ENCODE results near the gene LINC01488.
A peak's percentile ranks its signal among the peaks of the same experiment; 100 is the strongest.

The LINC01488 gene

DNA sequence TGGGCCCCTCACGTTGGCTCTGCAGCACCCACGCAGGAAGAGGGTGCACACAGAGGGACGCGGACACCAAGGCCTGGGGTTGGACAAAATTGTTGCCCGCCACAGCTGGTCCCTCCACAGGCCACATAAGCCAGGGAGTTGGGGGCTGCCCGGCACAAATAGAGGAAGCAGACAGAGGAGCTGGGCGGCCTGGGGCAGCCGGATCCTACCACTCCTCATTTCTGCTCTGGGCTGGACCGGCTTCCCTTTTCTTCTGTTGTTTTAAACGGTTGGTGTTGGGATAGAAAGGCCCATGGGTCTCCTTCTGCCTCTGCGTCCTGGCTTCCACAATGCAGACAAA, 36.4 kb upstream of the LINC01488 start:
- no peak for DNase-seq (ENCODE audit: low read depth)

DNA sequence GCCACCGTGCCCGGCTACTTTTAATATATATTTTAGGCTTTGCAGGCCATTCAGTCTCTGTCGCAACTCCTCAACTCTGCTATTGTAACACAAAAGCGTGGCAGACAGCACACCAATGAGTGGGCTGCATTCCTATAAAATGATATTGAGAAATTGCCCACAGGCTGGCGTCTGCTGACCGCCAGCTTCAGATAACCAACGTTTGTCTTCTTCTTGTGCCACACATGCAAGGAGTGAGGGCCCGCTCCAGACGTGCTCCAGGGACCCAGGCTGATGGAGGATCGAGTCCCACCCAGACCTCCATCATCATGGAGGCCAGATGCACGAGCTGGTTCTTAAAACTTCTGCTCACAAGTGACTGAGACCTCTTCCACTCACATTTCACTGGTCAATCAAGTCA, 35.4 kb upstream of the LINC01488 start:
- DNase-seq (ENCODE audit: low read depth): no peak

DNA sequence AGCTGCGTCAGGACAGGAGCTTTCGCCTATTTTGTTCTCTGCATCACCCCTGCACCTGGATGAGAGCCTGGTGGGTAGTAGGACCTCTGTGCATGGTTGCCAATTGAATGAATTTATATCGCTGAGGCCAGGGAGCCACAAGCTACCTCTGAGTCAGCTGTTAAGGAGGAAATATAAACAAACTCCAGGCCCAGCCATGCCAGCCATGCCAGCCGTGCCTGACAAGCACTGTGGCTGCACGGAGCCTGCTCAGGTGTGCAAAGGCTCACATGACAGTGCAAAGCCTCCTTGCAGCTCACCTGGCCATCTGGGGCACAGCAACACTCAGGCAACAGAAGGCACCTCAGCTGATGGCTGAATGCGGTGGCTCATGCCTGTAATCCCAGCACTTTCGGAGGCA, 33.7 kb upstream of the LINC01488 start:
- DNase-seq (ENCODE audit: low read depth): no peak

DNA sequence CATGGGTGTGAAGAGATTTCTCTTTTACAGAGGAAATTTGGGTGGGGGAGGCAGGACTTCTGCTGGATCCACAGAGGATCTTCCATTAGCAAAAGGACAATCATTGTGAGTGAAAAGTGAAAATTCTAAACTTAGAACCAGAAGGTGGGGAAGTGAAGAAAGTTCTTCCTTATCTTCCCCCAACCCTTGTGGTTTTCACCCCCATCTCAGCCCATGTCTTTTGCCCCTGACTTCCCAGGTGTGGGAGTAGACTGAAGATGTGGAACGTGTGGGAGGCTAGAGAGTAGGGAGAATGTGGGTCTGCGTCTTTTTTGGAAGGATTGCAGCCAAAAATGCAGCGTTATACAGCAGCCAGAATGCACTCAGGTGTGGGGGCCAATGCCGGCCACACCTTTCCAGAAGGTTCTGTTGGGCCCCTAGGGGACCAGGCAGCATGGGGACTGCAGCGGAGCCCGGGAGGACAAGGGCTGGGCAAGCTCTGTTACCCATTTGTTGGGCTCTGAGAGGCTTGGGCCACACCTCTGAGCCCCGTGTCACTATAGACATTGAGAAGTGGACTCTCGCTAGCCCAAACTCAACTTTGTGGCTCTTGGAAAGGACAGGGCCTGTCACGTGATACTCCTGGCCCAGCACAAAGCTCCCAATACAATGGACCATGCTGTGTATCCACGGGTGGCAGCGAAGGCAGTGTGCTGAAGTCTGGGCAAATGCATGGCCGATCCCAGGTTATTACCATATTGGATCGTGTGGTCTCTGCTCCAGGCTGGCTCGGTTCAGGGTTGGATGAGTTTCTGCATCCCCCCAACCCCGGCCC, 32.8 kb upstream of the LINC01488 start:
- no peak for DNase-seq (ENCODE audit: low read depth)

DNA sequence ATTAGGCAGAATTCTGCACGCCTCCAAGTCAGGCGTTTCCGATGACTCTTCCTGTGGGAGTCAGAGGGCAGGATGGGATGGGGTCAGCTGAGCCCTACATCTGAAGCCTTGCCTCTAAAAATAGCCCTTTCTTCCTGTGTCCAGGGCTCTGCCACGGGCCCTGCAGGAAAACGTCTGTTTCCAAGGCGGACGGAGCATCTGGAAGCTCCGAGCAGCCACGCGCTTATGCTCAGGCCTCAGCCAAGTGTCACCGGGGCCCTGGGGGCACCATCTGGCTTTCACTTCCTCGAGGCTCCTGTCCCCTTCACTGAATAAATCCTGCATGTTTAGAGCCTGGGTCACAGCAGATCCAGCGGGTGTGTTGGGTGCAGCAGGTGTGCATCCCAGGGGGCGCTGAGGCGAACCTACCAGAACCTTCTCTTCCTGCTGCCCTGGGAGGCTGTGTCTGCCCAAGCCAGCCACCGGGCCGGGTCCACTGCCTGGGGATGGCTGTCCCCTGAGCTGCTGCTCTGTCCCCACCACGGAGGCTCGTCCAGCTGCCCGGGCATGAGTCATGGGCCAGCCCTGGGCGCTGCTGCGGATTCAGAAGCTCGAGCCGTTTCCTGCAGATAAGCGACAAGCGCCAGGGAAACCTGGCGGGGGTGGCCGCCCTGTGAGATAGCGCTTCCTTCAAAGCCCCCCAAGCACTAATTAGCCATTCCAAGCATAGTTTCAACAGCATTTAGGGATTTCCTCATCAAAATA, 32.0 kb upstream of the LINC01488 start:
- DNase-seq (ENCODE audit: low read depth): no peak

DNA sequence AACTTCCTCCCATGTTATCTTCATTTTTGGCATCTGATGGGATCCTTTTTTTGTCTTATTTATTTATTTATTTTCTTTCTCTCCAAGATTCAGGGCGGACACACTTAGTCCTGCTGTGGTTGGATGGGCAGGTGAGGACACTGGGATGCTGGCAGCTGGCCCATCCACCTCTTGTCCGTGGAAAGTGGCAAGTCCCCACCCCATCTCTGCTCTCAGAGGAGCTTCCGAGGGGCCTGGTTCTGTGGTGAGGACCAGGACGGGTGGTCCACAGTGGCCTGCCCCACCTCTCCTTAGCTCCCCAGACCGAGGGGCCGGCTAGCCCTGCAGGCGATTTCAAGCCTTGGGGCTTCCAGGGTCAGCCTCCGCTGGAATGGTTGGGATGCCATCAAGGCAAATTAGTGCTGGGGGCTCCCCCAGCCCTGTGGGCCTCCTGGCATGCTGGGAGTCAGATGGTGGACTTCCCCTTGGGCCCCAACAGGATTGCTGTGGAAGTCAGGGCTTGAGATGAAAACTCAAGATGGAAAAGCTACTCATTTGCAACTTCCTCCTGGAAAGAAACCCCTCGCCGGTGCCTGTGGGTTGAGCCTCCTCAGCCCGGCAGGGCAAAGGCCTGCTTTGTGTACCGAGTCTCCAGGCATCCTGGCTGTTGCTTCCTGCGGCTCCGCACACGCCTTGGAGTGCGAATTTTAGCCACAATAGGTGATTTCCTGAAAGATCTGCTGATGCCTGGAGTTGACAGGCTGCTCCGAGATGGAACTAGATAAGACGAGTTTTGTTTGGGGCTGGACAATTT, 31.2 kb upstream of the LINC01488 start:
- DNase-seq (ENCODE audit: low read depth): no peak

DNA sequence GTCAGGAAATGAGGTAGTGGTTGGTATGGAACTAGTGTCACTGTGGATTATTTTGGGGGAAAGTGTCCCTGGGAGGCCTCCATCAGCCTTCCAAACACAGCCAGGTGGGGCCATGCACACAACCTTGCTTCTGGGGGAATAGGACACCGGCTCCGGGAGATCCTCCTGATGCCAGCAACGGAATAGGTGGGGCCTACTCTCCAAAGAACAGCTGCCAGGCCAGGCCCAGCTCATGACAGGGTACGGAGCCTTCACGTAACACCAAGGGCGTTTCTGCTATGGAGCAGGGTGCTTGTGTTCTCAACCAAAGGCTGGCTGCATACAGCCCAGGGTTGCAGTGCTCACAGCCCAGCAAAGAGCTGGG, 30.6 kb upstream of the LINC01488 start:
- no peak for DNase-seq (ENCODE audit: low read depth)

DNA sequence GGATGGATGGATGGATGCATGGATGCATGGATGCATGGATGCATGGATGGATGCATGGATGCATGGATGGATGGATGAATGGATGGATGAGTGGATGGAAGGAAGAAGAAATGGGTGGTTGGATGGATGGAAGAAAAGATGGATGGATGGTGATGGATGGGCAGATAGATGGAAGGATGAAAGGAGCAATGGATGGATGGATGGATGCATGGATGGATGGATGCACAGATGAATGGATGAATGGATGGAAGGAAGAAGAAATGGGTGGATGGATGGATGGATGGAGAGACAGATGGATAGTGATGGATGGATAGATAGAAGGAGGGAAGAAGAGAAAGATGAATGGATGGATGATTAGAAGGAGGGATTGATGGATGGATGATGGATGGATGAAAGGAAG, 30.2 kb upstream of the LINC01488 start:
- DNase-seq (ENCODE audit: low read depth): no peak

DNA sequence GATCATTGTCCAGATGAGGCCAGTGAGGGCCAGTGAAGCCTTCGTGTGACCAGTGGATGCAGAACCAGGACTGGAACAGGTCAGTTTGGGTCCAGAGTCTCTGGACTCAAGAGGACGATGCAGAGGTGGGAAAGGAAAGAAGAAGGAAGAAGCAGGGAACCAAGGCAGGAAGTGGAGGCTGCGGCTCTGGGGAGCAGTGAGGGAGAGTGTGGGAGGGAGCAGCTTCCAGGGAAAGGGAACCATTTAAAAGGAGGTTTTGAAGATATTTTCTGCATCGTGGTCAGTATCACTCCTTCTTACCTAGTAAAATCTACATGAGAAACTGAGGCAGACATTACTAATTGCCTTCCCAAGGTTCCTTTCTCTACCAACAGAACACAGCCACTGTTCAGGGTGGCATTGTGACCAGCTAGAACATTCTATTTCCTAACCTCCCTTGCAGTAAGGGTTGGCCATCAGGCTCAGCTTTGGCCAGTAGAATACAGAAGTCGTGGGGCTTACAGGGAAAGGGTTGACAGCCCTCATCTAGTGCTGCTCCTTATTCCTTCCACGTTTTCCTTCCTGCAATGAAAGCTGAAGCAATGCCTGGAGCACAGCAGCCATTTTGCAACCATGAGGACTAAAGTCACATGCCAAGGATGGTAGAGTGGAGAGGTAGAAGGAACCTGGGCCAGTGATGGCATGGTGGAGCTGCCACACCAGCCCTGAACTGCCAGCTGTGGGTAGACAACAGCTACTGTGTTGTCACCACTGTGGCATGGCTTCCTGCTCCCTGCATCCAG, 29.1 kb upstream of the LINC01488 start:
- DNase-seq (ENCODE audit: low read depth): no peak

DNA sequence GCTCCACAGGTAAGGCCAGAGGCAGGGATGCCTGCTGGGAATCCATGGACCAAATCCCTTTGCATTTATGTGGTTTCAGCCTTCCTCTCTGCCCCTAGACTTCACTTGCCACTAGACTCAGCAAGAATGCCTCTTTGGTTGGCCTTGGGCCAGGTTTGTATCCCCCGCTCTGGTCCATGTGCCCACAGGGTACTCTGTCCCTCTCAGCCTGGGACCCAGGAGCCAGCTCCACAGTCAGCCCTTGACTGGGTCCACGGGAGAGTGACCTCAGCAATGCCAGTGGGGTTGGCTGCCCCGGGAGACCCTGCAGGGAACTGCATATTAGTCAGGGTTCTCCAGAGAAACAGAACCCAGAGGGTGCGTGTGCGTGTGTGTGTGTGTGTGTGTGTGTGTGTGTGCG, 28.3 kb upstream of the LINC01488 start:
- no peak for DNase-seq (ENCODE audit: low read depth)

DNA sequence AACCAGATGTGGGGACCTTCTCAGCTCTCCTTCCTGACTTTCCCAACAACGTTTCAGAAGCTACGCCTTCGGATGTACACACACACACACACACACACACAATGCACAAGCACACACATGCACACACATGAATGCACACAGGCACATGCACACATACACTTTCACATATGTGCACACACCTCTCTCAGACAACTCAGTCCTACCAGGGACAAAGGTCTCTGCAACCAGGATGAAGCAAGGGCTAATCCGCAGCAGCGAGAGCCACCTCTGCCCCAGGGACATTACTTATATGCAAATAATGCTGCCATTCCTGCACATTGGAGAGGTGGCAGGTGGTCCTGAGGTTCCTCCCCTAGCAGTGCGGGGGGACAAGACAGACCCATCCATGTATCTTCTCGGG, 27.4 kb upstream of the LINC01488 start:
- no peak for DNase-seq (ENCODE audit: low read depth)

DNA sequence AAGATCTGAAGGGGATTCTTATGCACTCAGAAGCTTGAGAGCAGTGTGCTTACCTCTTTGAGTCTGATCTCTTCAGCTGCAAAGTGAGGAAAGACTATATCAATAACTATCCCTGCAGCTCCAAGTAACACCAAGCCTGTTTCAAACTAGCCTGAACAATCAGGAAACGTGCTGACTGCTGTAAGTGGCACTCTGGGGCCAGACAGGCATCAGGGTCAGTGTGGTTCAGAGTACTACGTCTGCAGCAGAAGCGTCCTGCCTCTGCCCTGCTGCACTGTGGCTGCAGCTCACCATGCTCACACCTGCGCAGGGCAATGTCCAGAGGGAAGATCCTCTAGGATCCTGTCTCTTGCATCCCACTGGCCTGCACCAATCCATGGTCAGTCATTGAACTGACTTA, 25.5 kb upstream of the LINC01488 start:
- DNase-seq (ENCODE audit: low read depth): no peak

DNA sequence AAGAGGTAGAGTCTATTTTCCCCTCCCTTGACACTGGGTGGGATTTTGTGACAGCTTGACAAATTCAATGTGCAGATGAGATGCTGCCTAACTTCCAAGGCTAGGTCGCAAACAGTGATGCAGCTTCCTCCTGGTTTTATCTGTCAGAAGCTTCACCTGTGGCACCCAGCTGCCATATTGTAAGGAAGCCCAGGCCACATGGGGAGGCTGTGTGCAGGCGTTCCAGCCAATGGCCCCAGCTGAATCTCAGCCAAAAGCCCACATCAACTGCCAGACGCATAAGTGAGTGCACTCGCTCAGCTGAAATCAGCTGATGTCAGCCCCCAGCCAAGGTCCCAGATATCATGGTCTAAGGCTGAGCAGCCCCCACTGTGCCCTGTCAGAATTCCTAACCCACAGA, 24.8 kb upstream of the LINC01488 start:
- no peak for DNase-seq (ENCODE audit: low read depth)

DNA sequence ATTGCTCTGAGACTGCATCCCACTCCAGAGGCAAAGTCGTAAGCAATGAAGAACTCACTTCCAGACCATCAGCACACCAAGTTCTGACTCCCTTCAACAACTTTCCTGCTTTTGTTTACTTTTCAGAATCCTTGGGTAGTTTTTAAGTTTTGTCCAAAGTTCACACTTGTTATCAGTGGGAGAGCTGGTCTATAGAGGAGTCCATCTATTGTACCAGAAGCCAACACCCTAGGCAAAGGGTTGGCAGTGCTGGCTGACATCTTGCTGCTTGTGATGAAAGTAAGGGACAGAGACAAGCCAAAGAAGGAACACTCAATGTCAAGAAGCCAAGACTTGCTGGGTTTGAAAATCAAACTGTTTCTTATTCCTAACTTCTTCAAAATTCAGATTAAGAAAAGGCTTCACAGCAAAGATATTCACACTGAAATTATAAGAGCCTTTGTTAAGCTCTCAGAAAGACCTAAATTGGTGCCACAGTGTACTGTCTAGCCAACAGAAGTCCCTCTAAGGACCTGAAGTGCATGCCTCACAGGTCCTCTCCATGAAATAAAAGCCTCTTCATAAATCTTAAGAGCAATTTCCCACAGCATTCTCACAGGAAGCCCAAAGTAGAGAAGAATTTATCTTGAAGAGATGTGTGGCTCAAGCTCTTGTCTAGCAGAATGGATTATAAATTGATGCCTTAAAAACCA, 21.5 kb upstream of the LINC01488 start:
- no peak for DNase-seq (ENCODE audit: low read depth)

DNA sequence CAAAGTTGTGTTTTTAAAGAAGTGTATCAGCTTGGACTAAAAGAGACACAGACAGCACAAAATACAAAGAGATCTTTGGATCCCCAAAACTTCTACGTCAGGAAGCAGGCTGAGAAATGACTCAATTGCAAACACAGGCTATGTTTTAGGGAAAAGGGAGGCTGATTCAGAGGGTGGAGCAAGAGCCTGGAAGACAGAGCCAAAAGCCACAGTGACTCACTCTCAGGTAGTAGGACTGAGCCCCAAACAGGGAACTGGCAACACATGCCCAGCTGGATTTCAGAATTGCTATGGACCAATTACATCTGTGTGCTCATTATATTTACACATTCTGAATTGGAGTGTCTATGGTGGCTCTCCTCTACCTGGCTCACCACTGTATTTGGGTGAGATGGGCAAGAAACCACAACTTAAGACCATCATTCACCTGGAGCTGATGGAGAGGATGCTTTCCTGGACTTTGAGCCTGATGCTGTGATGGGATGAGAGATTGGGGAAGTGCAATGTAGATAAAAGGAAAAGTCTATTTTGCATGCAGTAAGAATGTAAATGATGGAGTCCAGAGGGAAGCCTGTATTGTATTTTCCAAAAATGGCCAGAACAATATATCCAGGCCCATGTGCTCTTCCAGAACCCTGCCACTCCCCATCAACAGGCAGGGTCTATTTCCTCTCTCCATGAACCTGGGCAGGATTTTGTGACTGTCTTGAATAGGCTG, 20.8 kb upstream of the LINC01488 start:
- peak; percentile 9 for DNase-seq (ENCODE audit: low read depth)

DNA sequence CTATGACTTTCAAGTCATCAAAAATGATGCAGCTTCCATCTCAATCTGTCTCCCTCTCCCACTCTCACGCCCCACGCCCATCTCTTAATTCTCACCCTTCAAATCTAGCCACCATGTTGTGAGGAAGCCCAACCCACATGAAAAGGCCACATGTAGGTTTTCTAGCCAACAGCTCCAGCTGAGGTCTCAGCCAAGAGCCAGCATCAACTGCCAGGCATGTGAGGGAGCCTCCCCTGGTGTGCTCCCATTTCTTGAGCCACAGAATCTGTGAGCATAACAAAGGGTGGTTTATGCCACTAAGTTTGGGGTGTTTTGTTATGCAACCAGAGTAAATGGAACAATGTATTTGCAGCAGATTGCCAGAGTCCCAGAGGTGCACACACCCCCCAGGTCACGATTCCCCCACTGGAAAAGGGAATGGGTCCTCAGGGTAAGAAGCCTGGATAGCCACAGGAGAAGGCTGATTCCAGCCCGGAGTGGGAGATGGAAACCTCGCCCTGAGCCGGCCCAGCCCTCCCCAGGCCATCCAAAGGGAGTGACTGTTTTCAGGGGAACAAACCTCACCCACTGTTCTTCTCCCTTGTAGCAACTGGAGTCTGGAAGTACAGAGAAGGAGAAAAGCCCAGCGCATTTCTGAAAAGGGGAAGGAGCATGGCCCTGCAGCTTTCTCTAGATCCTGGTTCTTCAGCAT, 20.0 kb upstream of the LINC01488 start:
- DNase-seq (ENCODE audit: low read depth): no peak

DNA sequence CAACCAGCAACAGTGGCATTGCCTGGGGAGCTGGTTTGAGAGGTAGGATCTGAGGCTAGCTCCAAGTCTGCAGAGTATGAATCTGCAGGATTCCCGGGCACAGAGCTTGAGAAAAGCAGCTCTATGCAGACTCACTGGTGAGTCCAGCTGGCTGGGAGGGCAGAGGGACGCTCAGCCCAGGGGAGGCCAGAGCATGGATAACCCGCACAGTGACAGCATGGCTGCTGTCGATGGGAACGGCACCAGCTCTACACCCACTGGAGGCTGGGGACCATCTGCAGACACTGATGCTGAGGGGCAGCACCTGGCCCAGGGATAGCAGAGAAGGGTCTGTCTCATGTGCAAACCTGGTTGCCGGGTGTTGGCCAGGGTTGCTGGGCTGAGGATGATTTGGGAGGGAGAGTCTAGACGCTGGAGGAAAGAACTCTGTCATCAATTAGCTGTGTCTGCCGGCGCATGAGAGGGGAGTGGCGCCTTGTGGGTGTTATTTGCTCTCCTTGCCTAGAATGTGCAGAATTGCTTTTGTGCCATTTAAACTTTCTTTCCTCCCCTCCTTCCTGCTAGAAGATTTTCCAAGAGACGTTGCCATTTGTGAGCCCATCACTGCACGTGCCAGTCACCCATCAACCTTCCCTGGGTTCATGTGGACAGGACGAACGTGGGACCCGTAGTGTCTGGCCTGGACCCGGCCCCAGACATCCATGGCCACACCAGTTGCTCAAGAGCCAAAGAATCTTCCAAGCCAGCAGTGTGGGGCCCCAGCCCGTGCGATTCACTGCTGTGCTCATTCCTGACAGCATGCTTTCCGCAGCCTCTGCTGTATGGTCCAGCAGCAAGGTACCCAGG, 19.1 kb upstream of the LINC01488 start:
- DNase-seq (ENCODE audit: low read depth): no peak

DNA sequence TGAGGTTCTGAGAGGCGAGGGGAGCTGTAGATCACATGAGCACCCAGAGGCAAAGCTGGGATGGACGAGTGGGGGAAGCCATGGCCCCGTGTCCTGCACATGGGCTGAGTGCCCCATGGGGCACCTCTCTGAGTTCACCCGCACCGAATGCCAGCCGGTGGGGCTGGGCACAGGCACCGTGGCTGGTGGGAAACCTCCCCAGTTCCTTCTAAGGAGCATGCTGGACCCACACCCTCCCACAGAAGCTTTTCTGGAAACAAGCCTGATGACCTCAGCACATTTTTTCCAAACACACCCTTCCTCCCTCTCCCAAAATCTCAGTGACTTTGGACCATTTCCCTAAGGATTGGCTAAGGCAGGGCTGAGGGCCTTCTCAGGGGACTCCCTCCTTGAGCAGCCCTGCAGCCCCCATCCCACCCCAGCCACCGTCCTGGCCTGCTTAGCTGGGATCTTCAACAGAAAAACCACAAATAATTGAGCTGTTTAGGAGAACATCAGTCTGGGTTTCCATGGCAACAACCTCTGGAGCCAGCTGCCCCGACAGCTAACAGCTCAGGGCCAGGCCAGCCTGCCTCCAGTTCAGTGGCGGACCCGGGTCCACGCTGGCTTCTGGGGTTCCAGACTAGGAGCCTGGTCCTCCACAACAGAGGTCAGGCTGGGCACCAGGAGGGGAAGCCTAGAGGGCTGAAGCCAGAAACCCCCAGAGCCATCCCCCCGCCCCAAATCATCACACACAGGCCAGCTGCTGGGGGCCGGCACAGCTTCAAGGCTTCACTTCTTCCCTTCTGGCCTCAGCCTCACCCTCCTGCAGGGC, 18.1 kb upstream of the LINC01488 start:
- peak; percentile 70 for DNase-seq (ENCODE audit: low read depth)

Data from fibroblast of the conjunctiva (primary cell).